ENCODE measurements around the gene SLC2A11. TPM values are rescaled to one million over a fixed set of nuclear protein-coding genes. Genes with fewer than 3 reads are reported as not detected.

The SLC2A11 gene
- total and polyA plus RNA-seq, 9 of the 15 experiments (the other 6 are each of a cell fraction or from before 2014, with no cell fraction given), result 0.44 to 2.7 (median 2.1) TPM

DNA sequence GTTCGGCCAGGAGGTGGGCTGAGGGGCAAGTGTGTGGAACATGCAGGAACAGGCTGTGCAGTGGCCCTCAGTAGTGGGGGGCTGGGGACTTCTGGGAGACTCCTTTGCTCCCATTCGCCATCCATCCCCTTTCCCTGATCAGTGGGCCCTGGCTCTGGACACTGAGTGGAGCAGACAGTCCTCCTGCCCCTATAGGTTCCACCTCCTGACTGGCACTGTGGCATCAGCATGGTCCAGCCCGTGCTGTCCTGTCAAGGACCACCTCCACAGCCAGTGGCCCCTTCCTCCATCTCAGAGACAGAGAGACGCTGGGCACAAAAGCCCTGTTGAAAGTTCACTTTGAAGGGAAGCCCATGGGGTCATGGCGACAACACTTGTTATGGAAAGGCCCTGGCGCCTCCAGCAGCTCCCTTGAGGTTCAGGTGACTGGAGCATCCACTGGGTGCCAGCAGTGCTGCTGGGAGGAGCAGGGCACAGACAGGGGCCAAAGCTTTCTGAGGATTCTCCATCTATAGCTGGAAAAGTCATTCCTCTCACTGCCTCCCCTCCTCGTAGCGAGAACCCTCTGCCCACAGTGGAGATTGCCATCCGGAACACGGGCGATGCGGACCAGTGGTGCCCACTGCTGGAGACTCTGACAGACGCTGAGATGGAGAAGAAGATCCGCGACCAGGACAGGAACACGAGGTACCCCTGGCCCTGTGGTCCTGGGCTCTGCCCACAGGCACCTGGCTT is 24.5 kb upstream of the SLC2A11 start (continued):
- TF ChIP-seq, protein P1, sequence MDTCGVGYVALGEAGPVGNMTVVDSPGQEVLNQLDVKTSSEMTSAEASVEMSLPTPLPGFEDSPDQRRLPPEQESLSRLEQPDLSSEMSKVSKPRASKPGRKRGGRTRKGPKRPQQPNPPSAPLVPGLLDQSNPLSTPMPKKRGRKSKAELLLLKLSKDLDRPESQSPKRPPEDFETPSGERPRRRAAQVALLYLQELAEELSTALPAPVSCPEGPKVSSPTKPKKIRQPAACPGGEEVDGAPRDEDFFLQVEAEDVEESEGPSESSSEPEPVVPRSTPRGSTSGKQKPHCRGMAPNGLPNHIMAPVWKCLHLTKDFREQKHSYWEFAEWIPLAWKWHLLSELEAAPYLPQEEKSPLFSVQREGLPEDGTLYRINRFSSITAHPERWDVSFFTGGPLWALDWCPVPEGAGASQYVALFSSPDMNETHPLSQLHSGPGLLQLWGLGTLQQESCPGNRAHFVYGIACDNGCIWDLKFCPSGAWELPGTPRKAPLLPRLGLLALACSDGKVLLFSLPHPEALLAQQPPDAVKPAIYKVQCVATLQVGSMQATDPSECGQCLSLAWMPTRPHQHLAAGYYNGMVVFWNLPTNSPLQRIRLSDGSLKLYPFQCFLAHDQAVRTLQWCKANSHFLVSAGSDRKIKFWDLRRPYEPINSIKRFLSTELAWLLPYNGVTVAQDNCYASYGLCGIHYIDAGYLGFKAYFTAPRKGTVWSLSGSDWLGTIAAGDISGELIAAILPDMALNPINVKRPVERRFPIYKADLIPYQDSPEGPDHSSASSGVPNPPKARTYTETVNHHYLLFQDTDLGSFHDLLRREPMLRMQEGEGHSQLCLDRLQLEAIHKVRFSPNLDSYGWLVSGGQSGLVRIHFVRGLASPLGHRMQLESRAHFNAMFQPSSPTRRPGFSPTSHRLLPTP (IDR thresholded peaks at IDR 0.05; ENCODE audit: borderline replicate concordance, extremely low read depth, insufficient read length), result no peak

GRCh38 chr22:23833911-23834317 is 23.8 kb upstream of the SLC2A11 start:
- 80% methylated on average over 8 of the region's 13 CpGs for WGBS (ENCODE audit: insufficient coverage, low coverage, missing lambda C conversion rate)
- no TSS peak for BruUV-seq (replicated peaks)
- no peak for TF ChIP-seq EZH2 (IDR thresholded peaks at IDR 0.05; ENCODE audit: borderline replicate concordance, low read depth, low read length)
- TF ChIP-seq ZBTB17 (CRISPR knock-in tag; IDR thresholded peaks at IDR 0.05), result no peak
- TF ChIP-seq BCLAF1 (IDR thresholded peaks at IDR 0.05; ENCODE audit: borderline replicate concordance in 1 of 2, control insufficient read depth in 1 of 2, low read depth in 2 of 2, low read length in 1 of 2), result no peak
- TF ChIP-seq, protein P2, sequence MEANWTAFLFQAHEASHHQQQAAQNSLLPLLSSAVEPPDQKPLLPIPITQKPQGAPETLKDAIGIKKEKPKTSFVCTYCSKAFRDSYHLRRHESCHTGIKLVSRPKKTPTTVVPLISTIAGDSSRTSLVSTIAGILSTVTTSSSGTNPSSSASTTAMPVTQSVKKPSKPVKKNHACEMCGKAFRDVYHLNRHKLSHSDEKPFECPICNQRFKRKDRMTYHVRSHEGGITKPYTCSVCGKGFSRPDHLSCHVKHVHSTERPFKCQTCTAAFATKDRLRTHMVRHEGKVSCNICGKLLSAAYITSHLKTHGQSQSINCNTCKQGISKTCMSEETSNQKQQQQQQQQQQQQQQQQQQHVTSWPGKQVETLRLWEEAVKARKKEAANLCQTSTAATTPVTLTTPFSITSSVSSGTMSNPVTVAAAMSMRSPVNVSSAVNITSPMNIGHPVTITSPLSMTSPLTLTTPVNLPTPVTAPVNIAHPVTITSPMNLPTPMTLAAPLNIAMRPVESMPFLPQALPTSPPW (CRISPR knock-in tag; IDR thresholded peaks at IDR 0.05), result no peak
- TF ChIP-seq THRAP3 (IDR thresholded peaks at IDR 0.05; ENCODE audit: borderline replicate concordance), result no peak
- TF ChIP-seq BRF1 (IDR thresholded peaks at IDR 0.05; ENCODE audit: borderline replicate concordance, extremely low read depth, insufficient read length), result no peak
- no peak for TF ChIP-seq FOXA1 (IDR thresholded peaks at IDR 0.05; ENCODE audit: borderline replicate concordance)
- no peak for TF ChIP-seq ZC3H11A (IDR thresholded peaks at IDR 0.05; ENCODE audit: low read depth, low read length)
- no peak for TF ChIP-seq BRD9 (IDR thresholded peaks at IDR 0.05; ENCODE audit: low read depth, partially characterized antibody)
- TF ChIP-seq ZNF133 (CRISPR knock-in tag; IDR thresholded peaks at IDR 0.05), result no peak
- TF ChIP-seq NBN (IDR thresholded peaks at IDR 0.05; ENCODE audit: low read depth), result no peak

More at GRCh38 chr22:23833911-23834317, 23.8 kb upstream of the SLC2A11 start:
- Histone ChIP-seq H3K4me3 (no peak overlapping the region), H3K4me2 (ENCODE audit: insufficient read depth, low read length) (no peak overlapping the region), H3K27me3 (ENCODE audit: control insufficient read depth in 2 of 2, insufficient read depth in 2 of 2, low read length in 2 of 2) (no peaks in the 10 kb centered on the region), H3K9me3 (replicated peaks; ENCODE audit: control insufficient read depth, insufficient read depth, low read depth, low read length) (no peaks in the 10 kb centered on the region), H3K9me1 (ENCODE audit: control insufficient read depth, insufficient read depth, low read length) (no peaks in the 10 kb centered on the region), H3K4me1 (replicated peaks in 1 of 2; ENCODE audit: control insufficient read depth in 2 of 2, insufficient read depth in 2 of 2, low read length in 2 of 2) (peaks cover 0 to 34% of the 10 kb centered on the region in 2 experiments; a peak in 3 of 5 replicates), H4K20me1 (replicated peaks; ENCODE audit: control insufficient read depth, insufficient read depth, low read length) (no peaks in the 10 kb centered on the region; the same call in 1 of the 2 replicates), H2AFZ (ENCODE audit: low read depth, low read length) (no peak overlapping the region), H3K36me3 (ENCODE audit: control insufficient read depth, insufficient read depth, low read length) (peaks cover 52% of the 10 kb centered on the region; the same call in 2 of the 3 replicates), H3K9ac (ENCODE audit: insufficient read depth in 1 of 2, low read depth in 2 of 2, low read length in 2 of 2) (no peak overlapping the region), H3K27ac (ENCODE audit: extremely low read depth, low read depth, low read length) (no peak overlapping the region), H3K79me2 (ENCODE audit: control insufficient read depth, insufficient read depth, low read length) (no peaks in the 10 kb centered on the region)
- ATAC-seq (no peak), DNase-seq (ENCODE audit: extremely low read depth in 1 of 4, low spot score in 3 of 4) (no peak), FAIRE-seq (no peak)
- POLR2A ChIA-PET, result interaction anchor here (0.9 kb wide), 1 partner anchor 20 kb away, joined by 3 read pairs; no protein-coding TSS in a partner anchor
- intact Hi-C loops (cut with micrococcal nuclease), result no loop called here
- in situ Hi-C loops (cut with MboI), result no loop called here
- CTCF ChIA-PET (ENCODE audit: low intra/inter-chr PET ratio), result no interaction called here
